Fibroblast of mammary gland (primary cell): ENCODE results near the gene MCF2L.

Experiments
- DNase-seq: peaks from one replicate; pipeline ENCODE4 v3.0.0-alpha.2; 2010; ENCODE audit warnings: low read depth
- H3K4me3 ChIP-seq: 2 replicates; pipeline ENCODE4 v1.5.1; 2011; ENCODE audit warnings: low read depth, mild to moderate bottlenecking, low read length, moderate library complexity; ENCODE audit not compliant: control insufficient read depth
- TF ChIP-seq, protein P1 (sequence below): conservative IDR thresholded peaks from 2 replicates; pipeline ENCODE4 v1.5.1; 2011; ENCODE audit warnings: low read depth, low read length, inconsistent platforms; ENCODE audit not compliant: control insufficient read depth, insufficient read depth

The MCF2L gene

DNA sequence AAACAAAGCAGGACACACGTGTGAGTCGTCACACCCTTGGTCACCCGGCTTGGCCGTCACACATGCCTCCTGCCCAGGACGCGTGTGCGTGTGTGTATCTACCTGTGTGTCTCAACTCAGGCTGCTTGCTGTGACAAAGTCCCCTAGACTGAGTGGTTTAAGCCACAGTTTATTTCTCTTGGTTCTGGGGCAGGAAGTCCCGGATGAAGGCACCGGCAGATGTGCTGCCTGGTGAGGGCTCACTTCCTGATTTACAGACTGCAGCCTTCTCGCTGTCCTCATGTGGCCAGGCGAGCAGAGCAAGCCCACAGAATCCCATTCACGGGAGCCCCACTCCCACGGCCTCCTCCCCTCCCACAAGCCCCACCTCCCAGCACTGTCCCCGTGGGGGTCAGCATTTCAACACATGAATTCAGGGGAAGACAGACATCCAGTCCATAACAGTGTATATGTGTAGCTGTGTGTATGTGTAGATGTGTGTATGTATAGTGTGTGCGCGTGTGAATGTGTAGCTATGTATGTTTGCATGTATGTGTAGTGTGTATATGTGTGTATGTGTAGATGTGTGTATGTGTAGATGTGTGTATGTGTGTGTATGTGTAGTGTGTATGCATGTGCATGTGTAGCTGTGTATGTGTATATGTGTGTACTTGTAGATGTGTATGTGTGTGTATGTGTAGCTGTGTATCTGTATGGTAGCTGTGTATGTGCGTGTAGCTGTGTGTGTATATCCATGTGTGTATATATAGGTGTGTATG is 51.5 kb downstream of the MCF2L start:
- no peak for DNase-seq
- TF ChIP-seq, protein P1, sequence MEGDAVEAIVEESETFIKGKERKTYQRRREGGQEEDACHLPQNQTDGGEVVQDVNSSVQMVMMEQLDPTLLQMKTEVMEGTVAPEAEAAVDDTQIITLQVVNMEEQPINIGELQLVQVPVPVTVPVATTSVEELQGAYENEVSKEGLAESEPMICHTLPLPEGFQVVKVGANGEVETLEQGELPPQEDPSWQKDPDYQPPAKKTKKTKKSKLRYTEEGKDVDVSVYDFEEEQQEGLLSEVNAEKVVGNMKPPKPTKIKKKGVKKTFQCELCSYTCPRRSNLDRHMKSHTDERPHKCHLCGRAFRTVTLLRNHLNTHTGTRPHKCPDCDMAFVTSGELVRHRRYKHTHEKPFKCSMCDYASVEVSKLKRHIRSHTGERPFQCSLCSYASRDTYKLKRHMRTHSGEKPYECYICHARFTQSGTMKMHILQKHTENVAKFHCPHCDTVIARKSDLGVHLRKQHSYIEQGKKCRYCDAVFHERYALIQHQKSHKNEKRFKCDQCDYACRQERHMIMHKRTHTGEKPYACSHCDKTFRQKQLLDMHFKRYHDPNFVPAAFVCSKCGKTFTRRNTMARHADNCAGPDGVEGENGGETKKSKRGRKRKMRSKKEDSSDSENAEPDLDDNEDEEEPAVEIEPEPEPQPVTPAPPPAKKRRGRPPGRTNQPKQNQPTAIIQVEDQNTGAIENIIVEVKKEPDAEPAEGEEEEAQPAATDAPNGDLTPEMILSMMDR, result no peak
- no peak overlapping the region for H3K4me3 ChIP-seq

DNA sequence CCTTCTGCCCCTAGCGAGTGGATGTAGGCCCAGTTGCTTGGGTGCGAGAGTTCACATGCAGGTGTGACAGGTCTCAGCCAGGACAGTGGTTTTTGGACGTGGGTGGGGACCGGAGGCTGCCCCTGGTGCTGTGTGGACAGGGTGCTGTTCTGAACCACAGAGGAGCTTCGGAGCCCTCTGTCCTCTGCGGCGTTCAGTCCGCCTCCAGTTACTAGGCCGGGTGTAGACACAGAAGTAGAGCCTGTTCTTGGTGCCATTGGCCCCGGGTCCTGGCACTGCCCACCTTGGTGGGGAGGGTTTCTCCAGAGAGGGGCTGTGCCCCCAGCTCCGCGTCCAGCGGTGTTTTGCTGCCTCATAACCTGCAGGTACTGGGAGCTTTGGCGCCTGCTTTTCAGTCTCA is 52.4 kb downstream of the MCF2L start:
- TF ChIP-seq, protein P1, result no peak
- no peak overlapping the region for H3K4me3 ChIP-seq
- DNase-seq, result no peak

DNA sequence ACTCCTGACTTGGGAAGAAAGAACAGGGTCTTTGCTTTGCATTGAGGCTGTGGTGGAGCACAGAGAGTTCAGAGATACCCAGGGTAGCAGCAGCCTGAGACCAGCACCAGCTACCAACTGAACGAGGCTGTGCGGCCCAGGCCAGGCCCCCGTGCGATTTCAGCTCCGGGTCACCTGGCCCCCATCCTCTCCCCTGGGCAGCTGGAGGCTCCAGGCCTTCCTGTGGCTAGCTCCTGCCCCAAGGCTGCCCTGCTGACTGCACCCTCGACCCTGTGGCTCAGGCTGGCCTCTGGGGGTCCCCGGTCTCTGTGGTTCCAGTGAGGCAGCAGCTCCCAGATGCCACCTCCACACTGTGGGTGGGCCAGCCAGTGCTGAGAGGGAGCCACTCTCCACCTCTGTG is 52.8 kb downstream of the MCF2L start:
- TF ChIP-seq, protein P1, result no peak
- no peak overlapping the region for H3K4me3 ChIP-seq

DNA sequence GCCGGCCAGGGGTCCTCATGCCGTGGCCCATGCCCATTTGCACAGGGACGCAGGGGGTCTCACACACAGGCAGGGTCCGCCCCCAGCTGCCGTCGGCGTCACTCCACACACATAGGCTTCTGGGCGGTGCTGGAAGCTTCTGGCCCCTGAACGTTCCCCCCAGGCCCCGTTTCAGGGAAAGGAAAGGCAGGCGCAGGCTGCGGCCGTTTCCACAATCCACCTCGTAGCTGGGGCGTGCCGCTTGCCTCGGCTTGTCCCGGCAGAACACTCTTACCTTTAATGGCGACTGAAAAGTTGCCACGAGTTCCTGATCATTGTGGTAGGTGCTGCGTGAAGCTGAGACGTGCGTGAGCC is 53.4 kb downstream of the MCF2L start:
- no peak overlapping the region for H3K4me3 ChIP-seq
- TF ChIP-seq, protein P1, result no peak
- no peak for DNase-seq

More for the DNA sequence above, 52.8 kb downstream of the MCF2L start:
- no peak for DNase-seq

DNA sequence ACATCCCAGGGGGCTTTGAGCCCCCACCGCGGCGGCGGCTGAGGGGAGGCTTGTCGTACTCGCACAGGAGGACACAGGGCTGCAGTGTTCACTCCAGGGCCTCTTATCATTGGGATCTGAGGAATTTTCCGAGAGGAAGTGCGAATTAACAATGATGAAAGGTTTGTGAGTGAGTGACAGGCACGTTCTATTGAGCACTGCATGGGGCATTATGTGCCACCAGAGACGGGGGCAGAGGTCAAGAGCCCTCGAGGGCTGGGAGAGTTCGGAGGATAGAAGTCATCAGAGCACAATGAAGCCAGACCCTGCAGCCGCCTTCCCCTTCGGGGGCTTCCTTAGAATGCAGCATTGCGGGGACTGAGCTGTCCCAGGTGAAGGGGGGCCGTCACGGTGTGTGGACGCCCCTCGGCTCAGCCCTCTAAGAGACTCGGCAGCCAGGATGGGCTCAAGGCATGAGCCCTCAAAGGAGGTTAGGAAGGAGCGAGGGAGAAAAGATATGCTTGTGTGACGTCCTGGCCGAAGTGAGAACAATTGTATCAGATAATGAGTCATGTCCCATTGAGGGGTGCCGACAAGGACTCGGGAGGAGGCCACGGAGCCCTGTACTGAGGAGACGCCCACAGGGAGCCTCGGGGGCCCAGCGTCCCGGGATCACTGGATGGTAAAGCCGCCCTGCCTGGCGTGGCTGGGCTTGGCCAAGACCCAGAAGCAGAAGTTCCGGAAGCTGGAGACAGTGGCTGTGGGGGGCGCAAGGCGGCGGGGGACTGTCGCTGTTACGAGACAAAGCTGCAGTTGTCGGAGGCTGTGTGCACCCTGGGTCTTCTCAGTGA is 53.9 kb downstream of the MCF2L start:
- DNase-seq, result no peak
- TF ChIP-seq, protein P1, result no peak
- no peak overlapping the region for H3K4me3 ChIP-seq

DNA sequence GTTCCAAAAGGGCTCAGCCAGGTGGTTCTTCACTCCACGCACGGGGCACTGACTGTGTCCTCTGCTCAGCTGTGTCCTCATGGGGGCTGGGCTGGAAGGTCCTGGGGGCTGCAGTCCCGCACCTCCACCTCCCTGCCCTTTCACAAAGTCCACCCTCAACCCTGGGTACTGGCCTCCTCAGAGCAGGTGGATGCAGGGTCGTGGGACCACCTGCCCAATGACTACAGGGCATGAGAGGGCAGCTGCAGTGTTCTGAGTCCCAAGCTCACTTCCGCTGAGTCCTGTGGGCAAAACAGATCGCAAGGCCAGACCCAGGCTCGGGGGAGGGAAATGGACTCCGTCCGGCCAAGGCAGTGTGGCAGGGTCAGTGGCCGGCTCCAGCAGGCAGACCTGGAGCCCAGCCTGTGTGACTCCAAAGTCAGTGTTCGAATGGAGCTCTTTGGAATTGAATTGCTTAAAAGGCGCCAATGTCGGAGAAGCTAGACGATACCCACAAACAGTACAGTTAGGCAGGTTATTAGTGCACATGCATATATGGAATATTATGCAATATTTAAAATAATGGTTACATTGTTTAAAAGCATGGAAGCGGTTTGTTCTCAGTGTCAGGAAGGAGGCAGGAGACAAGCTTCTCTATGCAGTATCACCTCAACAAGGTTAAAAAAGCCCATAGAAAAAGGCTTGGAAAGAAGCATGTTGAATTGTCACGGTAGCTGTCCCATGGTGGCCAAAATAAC is 54.8 kb downstream of the MCF2L start:
- no peak for DNase-seq
- TF ChIP-seq, protein P1, result no peak
- no peak overlapping the region for H3K4me3 ChIP-seq
